Keratinocyte (primary cell): Measurements from ENCODE around the gene MXD3.

ENCODE experiments used
- EZH2 ChIP-seq: IDR thresholded peaks from one replicate; pipeline ENCODE4 v1.6.1; 2012; ENCODE audit warnings: inconsistent platforms, mild to moderate bottlenecking, low read length, moderate library complexity
- TF ChIP-seq, protein P1 (sequence below), 3 experiments: IDR thresholded peaks in 1 of 3; conservative IDR thresholded peaks in 1 of 3; optimal IDR thresholded peaks in 1 of 3; 2 replicates in 2 of 3; 3 replicates in 1 of 3; pipeline versions ENCODE3 to v1.5.1; 2011; ENCODE audit warnings: low read length in 3 of 3, mild to moderate bottlenecking in 3 of 3, moderate library complexity in 2 of 3, control low read depth in 1 of 3, inconsistent platforms in 1 of 3; ENCODE audit not compliant: insufficient read depth in 2 of 3; ENCODE audit errors: extremely low read depth in 1 of 3

DNA sequence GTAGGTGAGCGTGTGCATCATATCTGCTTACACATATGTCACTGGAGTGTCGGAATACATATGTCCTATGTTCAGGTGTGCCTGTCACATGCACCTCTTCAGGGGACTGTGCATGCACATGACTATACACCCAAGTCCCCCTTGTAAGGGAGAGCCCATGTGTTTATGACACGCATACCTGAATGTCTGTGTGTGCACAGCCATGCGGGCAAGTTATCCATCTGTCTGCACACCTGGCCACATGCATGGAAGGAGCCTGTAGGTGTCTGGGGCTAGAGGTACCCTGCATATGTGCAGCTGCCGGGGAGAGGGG is 45.4 kb upstream of the MXD3 start:
- TF ChIP-seq, protein P1, sequence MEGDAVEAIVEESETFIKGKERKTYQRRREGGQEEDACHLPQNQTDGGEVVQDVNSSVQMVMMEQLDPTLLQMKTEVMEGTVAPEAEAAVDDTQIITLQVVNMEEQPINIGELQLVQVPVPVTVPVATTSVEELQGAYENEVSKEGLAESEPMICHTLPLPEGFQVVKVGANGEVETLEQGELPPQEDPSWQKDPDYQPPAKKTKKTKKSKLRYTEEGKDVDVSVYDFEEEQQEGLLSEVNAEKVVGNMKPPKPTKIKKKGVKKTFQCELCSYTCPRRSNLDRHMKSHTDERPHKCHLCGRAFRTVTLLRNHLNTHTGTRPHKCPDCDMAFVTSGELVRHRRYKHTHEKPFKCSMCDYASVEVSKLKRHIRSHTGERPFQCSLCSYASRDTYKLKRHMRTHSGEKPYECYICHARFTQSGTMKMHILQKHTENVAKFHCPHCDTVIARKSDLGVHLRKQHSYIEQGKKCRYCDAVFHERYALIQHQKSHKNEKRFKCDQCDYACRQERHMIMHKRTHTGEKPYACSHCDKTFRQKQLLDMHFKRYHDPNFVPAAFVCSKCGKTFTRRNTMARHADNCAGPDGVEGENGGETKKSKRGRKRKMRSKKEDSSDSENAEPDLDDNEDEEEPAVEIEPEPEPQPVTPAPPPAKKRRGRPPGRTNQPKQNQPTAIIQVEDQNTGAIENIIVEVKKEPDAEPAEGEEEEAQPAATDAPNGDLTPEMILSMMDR (optimal IDR thresholded peaks at IDR 0.05 in 1 of 3, IDR thresholded peaks at IDR 0.05 in 1 of 3, conservative IDR thresholded peaks at IDR 0.05 in 1 of 3; ENCODE audit: extremely low read depth in 1 of 3, insufficient read depth in 2 of 3, low read length in 3 of 3), result no peak
- no peak for TF ChIP-seq EZH2
